ENCODE measurements around the gene CFB. TPM values are rescaled to one million over a fixed set of nuclear protein-coding genes. Genes with fewer than 3 reads are reported as not detected.

Gene CFB
- total and polyA plus RNA-seq, 4 donors, result 2,016 to 3,272 (median 3,140) TPM

DNA sequence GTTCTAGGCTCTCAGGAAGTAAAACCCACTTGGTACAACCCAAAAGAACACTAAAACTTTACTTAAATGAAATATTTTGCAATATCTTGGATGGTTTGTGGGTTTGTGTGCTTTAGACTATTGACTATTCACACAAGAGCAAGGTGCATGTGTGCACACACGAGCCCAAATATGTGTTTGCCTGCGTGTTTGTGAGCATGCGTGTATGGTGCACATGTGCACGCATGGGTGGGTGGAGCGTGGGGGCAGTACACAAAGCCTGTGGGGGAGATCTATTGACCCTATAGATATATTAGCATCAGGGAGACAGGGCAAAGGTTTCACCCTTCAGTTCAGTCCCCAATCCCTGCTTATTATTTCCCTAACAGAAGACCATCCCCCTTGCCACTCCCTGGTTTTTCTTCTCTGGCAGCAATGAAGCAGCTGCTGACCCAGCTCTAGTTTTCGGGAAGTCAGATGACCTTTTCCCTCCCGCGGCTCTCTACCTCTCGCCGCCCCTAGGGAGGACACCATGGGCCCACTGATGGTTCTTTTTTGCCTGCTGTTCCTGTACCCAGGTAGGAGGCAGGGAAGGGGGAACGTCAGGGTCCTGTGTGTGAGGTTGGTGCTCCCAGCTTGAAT lies 18.5 kb upstream of the CFB start, which contains the start of gene C2:
C2 (plus strand) TSS at position 476 of the 621 bp plus-strand sequence; CDS start at position 512, 36 bp downstream.
- H3K9ac ChIP-seq (ENCODE audit: low read depth in 1 of 2, low read length in 2 of 2), result peak within 1 kb of the TSS; percentile 90 to 96
- peak; percentile 62 for DNase-seq (ENCODE audit: low spot score)
- WGBS, result 23% methylated on average over 11 of the region's 11 CpGs
- TF ChIP-seq GABPA (IDR thresholded peaks at IDR 0.05 in 1 of 2, conservative IDR thresholded peaks at IDR 0.05 in 1 of 2) (peak in 1 of 2 donors; percentile 68), RXRA (IDR thresholded peaks at IDR 0.05) (peak; percentile 87 to 89), HNF4A (conservative IDR thresholded peaks at IDR 0.05) (peak; percentile 90 to 92), HNF4G (IDR thresholded peaks at IDR 0.05) (peak; percentile 61), YY1 (IDR thresholded peaks at IDR 0.05) (peak; percentile 56), TAF1 (conservative IDR thresholded peaks at IDR 0.05) (peak; percentile 50), FOXA2 (IDR thresholded peaks at IDR 0.05) (peak; percentile 92), NR2F2 (IDR thresholded peaks at IDR 0.05) (peak; percentile 59), FOXA1 (IDR thresholded peaks at IDR 0.05) (peak; percentile 86), EGR1 (IDR thresholded peaks at IDR 0.05; ENCODE audit: low read depth in 2 of 2) (peak; percentile 34 to 67), JUND (IDR thresholded peaks at IDR 0.05) (peak; percentile 64 to 82), SP1 (IDR thresholded peaks at IDR 0.05) (peak; percentile 98), RAD21 (IDR thresholded peaks at IDR 0.05) (peak in 1 of 2 donors; percentile 30)
- TF ChIP-seq, protein P1, sequence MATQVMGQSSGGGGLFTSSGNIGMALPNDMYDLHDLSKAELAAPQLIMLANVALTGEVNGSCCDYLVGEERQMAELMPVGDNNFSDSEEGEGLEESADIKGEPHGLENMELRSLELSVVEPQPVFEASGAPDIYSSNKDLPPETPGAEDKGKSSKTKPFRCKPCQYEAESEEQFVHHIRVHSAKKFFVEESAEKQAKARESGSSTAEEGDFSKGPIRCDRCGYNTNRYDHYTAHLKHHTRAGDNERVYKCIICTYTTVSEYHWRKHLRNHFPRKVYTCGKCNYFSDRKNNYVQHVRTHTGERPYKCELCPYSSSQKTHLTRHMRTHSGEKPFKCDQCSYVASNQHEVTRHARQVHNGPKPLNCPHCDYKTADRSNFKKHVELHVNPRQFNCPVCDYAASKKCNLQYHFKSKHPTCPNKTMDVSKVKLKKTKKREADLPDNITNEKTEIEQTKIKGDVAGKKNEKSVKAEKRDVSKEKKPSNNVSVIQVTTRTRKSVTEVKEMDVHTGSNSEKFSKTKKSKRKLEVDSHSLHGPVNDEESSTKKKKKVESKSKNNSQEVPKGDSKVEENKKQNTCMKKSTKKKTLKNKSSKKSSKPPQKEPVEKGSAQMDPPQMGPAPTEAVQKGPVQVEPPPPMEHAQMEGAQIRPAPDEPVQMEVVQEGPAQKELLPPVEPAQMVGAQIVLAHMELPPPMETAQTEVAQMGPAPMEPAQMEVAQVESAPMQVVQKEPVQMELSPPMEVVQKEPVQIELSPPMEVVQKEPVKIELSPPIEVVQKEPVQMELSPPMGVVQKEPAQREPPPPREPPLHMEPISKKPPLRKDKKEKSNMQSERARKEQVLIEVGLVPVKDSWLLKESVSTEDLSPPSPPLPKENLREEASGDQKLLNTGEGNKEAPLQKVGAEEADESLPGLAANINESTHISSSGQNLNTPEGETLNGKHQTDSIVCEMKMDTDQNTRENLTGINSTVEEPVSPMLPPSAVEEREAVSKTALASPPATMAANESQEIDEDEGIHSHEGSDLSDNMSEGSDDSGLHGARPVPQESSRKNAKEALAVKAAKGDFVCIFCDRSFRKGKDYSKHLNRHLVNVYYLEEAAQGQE (IDR thresholded peaks at IDR 0.05), result peak; percentile 71
- TF ChIP-seq, protein P2, sequence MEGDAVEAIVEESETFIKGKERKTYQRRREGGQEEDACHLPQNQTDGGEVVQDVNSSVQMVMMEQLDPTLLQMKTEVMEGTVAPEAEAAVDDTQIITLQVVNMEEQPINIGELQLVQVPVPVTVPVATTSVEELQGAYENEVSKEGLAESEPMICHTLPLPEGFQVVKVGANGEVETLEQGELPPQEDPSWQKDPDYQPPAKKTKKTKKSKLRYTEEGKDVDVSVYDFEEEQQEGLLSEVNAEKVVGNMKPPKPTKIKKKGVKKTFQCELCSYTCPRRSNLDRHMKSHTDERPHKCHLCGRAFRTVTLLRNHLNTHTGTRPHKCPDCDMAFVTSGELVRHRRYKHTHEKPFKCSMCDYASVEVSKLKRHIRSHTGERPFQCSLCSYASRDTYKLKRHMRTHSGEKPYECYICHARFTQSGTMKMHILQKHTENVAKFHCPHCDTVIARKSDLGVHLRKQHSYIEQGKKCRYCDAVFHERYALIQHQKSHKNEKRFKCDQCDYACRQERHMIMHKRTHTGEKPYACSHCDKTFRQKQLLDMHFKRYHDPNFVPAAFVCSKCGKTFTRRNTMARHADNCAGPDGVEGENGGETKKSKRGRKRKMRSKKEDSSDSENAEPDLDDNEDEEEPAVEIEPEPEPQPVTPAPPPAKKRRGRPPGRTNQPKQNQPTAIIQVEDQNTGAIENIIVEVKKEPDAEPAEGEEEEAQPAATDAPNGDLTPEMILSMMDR (IDR thresholded peaks at IDR 0.05; ENCODE audit: low read depth, low read length, missing input control), result no peak
- TF ChIP-seq, protein P3, sequence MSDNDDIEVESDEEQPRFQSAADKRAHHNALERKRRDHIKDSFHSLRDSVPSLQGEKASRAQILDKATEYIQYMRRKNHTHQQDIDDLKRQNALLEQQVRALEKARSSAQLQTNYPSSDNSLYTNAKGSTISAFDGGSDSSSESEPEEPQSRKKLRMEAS (IDR thresholded peaks at IDR 0.05), result peak; percentile 93
- TF ChIP-seq, protein P4, sequence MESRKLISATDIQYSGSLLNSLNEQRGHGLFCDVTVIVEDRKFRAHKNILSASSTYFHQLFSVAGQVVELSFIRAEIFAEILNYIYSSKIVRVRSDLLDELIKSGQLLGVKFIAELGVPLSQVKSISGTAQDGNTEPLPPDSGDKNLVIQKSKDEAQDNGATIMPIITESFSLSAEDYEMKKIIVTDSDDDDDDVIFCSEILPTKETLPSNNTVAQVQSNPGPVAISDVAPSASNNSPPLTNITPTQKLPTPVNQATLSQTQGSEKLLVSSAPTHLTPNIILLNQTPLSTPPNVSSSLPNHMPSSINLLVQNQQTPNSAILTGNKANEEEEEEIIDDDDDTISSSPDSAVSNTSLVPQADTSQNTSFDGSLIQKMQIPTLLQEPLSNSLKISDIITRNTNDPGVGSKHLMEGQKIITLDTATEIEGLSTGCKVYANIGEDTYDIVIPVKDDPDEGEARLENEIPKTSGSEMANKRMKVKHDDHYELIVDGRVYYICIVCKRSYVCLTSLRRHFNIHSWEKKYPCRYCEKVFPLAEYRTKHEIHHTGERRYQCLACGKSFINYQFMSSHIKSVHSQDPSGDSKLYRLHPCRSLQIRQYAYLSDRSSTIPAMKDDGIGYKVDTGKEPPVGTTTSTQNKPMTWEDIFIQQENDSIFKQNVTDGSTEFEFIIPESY (IDR thresholded peaks at IDR 0.05), result peak; percentile 94
- TF ChIP-seq, protein P5, sequence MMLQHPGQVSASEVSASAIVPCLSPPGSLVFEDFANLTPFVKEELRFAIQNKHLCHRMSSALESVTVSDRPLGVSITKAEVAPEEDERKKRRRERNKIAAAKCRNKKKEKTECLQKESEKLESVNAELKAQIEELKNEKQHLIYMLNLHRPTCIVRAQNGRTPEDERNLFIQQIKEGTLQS (IDR thresholded peaks at IDR 0.05), result peak; percentile 56
- peak within 1 kb of the TSS; percentile 57 to 93 (median 89) for H3K4me3 ChIP-seq (ENCODE audit: low read depth in 1 of 3, low read length in 3 of 3)
- H3K27ac ChIP-seq (ENCODE audit: low read depth in 1 of 2, low read length in 2 of 2), result peak within 1 kb of the TSS; percentile 95 to 96
- no peaks in the 10 kb centered on the region for H3K9me3 ChIP-seq (ENCODE audit: control insufficient read depth in 4 of 4, low read length in 3 of 4)
- H3K27me3 ChIP-seq (ENCODE audit: control insufficient read depth in 4 of 4, insufficient read depth in 4 of 4, low read length in 3 of 4), result no peaks in the 10 kb centered on the region
- H3K36me3 ChIP-seq (ENCODE audit: control insufficient read depth in 4 of 4, insufficient read depth in 3 of 4, low read depth in 1 of 4, low read length in 3 of 4), result peaks cover 0 to 6% (median under 1%) of the 10 kb centered on the region in 4 donors
- peaks cover 4 to 25% (median 14%) of the 10 kb centered on the region in 4 donors for H3K4me1 ChIP-seq (ENCODE audit: control insufficient read depth in 4 of 4, insufficient read depth in 4 of 4, low read length in 3 of 4)
